ENCODE data around the gene GNAZ.

Gene GNAZ

GRCh38 chr22:23093051-23093788 lies 22.9 kb downstream of the GNAZ start:
- no peak for TF ChIP-seq CTCF (IDR thresholded peaks at IDR 0.05)

- no peak for TF ChIP-seq CTCF (IDR thresholded peaks at IDR 0.05)
These were observed 23.9 kb downstream of the GNAZ start for GRCh38 chr22:23094260-23094659.

- TF ChIP-seq CTCF (IDR thresholded peaks at IDR 0.05), result no peak
These were observed 24.7 kb downstream of the GNAZ start for GRCh38 chr22:23094695-23095681.

GRCh38 chr22:23095733-23096342 lies 25.5 kb downstream of the GNAZ start:
- no peak for TF ChIP-seq CTCF (IDR thresholded peaks at IDR 0.05)

- TF ChIP-seq CTCF (IDR thresholded peaks at IDR 0.05), result no peak
These were observed 27.3 kb downstream of the GNAZ start for GRCh38 chr22:23097412-23098229.

- TF ChIP-seq CTCF (IDR thresholded peaks at IDR 0.05), result no peak
These were observed 27.9 kb downstream of the GNAZ start for GRCh38 chr22:23098230-23098705.
